Inflammatory macrophage (primary cell): ENCODE measurements around the gene KRTDAP.

Experiments used
- DNase-seq, 2 donors: peaks; one replicate each; pipeline ENCODE4 v3.0.0-alpha.2; 2020 to 2022
- total RNA-seq, 18 experiments: gene quantifications; one replicate each; lab custom pipeline; 2026; ENCODE audit warnings: mixed read lengths in 6 of 18, inconsistent platforms in 2 of 18; lab: John Stamatoyannopoulos, UW

KRTDAP gene, protein sequence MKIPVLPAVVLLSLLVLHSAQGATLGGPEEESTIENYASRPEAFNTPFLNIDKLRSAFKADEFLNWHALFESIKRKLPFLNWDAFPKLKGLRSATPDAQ
- 0 to 0.06 (median 0) reads per million in 18 experiments for total RNA-seq

DNA sequence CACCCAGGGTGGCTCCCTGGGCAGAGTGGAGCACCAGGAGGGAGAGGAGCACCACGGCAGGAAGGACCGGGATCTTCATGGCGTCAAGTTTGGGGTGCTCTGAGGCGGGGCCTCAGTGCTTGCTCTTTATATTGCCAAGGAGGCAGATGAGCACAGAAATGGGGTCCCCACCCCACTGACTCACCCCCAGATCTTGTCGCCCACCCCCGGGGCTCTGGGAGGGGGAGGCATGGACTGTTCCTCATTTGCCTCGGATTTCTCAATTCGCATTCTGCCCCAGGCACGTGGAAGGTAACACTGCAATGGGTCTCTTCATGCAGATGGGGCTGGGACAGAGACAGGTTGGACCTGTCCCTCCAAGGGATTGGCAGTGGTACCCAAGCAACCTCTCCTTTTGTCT lies at the start of gene KRTDAP:
KRTDAP (minus strand) TSS at position 101 of the 400 bp plus-strand sequence; CDS start at position 79, 22 bp downstream.
- no peak for DNase-seq

DNA sequence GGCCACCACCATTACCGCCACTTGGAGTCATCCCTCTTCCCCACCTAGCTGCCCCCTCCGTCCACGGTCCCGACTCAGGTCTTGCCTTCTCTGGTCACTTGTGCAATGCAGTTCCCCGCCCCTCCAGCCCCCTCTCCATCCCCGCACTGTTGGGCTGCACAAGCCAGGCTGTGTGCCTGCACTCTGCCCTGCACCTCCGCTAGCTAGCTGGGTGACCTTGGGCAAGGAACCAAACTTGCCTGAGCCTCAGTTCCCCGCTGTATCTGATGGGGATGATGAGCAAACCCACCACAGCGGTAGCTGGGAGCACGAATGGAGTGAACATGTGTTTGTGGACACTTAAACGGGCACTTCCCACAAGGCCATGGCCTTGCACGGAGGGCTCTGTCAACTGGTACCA lies 49.6 kb upstream of the KRTDAP start:
- no peak for DNase-seq

DNA sequence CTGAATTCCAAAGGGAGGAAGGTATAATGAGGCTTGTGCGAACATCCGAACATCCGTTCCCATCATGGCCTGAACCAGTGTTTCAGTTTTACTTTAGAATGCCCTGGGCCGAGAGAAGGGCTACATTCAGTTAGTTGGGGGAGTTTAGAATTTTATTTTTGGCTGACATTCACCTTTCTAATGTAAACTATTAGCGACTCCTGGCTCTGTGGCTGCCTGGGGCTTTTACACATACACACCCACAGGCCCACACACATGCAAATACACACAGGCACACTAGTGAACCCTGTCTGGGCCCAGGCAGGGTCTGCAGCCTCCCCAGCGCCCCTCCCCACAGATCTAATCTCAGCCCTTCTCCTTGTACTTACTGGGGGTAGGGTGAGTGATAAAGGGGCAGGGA lies 49.0 kb upstream of the KRTDAP start:
- DNase-seq = no peak

DNA sequence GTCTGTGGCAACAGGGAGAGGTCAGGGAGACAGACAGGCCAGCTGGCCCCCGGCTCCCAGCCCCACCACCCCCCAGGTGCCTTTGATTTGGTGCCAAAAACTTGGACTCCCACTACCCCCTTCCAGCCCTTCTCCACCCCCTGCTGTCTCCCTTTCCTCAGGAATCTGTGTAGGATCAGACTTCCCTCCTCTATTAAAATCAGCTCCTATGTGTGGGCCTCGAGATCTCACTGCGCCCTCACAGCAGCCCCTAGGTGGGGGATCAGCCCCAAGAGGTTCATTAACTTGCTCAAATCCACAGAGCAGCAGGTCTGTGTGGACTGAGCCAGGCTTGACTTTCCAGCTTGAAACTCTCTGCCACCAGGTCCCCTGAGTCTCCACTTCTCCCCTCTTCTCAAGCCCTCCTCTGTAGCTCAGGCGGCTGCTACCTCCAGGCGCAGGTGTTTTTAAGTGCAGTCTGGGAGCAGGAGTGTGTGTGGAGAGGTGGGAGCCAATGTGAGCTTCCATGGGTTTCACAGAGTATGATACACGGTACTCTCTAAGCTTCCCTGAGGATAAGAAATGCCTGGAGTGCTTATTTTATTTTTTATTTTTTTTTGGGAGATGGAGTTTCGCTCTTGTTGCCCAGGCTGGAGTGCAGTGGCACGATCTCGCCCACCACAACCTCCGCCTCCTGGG lies 44.7 kb upstream of the KRTDAP start:
- DNase-seq = no peak

DNA sequence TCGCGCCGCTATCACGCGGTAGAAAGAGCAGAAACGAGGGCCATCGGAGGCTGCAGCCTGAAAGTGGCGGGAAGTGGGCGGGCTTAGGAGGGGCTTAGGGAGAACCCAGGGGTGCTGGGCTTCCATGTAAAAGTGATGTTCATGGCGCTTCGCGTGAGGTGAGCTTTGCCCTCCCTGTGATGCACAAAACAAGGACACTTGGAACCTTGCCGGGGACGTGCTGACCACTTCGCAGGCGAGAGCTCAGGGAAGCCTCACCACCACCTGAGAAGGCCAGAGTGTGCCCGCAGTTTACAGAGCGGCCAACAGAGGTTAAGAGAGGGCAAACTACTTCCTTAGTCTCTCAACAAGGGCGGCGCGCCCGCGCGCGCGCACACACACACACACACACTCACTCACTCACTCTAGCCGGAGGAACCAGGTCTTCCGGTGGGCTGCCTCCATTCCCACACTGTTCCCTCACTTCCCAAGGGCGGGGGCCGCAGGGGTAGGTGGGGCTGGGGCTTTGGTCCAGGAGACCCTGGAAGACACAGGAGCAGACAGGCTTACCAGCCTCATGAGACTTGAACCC lies 43.6 kb upstream of the KRTDAP start:
- DNase-seq = peak; percentile 30 to 36

DNA sequence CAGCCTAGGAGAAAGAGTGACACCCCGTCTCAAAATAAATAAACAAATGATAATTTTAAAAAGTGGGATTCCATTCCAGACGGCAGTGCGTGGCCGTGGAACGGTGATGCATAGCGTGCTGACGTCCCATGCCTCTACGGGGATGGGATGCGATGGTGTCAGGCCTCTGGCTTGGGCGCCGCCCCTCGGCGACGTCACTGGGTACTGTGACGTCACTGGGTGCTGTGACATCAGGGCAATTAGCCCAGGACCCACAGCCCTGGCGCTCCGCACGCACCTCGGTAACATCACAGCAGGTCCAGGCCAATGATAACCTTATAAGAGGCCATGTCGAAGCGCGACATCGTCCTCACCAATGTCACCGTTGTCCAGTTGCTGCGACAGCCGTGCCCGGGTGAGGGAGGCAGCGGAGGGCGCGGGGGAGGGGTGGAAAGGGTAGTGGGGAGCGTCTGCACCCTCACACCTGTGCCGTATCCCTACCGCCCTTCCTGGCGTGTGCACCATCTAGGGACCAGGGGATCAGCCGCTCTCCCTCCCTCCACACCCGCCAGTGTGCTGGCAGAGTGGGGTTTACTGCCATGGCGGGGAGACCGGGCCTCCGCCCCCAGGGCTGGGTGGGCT lies 43.0 kb upstream of the KRTDAP start, which contains the start of gene GAPDHS:
GAPDHS (plus strand) TSS at position 256 of the 621 bp plus-strand sequence; CDS start at position 328, 72 bp downstream.
- DNase-seq = no peak

DNA sequence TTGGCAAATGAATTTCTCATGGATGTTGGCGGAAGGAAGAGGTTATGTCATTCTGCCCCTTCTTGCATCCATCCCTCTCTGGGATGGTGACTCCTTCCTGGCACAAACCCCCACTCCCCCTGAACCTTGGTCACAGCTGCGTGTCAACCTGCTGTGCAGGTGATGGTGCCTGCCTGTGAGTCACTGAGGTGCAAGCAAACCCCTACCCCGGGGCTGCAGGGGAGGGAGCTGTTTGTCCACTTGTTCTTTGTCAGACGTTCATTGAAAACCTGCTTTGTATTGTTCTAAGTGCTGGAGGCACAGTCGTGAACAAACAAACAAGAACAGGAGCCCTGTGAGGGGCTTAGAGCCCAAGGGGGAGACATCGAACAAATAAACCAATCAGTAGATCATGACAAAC lies 41.0 kb upstream of the KRTDAP start:
- DNase-seq = no peak

DNA sequence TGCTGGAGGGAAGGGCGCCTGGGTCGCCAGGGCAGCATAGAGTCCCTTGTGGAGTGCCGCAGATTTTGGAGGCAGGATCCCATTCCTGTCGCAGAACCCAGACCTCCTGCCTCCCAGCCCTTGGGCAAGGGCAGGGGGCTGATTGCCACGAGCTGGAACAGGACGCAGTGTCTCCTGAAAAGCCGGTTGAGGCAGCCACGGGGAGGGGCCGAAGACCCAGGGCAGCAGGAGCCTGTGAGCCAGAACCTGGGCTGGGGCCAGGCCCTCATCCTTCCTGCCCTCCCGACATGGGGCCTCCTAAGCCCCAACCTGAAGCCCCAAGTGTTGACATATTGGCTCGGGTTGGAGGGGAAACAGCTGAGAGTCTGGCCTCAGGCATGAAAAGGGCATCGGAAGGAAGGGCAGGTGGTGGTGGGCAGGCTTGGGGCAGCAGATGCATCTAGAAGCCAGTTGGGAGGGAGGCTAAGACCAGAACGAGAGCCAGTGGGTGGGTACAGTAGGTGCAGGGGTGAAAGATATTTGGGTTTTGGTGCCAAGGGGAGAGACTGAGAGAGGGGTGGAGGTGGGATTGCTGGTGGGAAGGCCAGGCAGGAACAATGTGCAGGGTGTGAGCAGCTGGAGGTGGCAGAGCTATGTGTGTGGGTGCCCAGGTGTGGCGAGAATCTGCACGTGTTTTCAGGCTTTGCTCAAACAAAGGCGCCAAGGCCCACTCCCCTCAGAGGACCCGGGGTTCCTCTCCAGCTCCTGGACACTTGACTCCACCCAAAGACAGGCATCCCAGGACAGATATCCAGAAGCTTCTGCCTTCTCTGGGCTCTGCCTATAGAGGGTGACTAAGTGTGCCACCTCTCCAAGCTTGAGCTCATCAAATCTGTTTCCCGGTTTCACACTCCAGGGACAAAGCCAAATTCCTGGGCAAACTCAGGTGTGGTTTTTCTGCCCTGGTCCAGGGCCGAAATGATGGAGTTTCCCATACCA lies 39.3 kb upstream of the KRTDAP start:
- no peak for DNase-seq

DNA sequence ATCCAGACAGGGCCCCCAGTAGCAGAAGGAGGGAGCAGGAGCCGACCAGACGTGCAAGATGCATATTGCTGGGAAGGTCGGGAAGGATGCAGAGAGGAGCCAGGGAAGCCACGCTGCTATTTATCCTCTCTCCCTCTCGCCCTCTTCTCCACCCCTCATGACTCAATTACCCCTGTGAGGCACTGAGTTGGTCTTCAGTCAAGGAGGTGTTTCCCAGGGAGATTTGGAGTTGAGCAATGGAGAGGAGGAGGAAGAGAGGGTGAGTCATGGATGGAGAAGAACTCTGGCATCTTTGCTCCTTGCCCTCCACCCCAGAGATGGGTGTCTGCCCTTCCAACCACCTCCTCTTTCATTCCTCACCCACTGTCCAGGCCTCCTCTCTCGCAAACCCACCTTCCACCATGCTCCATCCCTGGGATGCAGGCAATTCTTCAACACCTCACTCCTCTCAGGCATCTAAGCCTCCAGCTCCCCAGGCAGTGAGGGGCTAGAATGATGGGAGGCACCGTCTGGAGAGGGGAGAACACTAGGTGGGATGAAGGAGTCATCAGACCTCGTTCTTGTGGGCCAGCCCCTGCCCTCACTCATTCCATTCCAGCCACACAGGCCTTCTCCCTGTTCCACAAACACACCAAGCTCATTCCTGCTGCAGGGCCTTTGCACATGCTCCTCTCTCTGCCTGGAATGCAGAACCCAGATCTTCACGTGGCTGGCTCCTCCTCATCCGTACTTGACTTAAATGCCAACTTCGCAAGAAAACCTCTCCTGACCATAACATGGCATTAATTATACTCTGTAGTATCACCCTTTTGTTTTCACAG lies 38.2 kb upstream of the KRTDAP start, which contains the start of gene SBSN:
SBSN (minus strand) TSS at position 94 of the 821 bp plus-strand sequence; CDS start at position 64, 30 bp downstream.
- no peak for DNase-seq

DNA sequence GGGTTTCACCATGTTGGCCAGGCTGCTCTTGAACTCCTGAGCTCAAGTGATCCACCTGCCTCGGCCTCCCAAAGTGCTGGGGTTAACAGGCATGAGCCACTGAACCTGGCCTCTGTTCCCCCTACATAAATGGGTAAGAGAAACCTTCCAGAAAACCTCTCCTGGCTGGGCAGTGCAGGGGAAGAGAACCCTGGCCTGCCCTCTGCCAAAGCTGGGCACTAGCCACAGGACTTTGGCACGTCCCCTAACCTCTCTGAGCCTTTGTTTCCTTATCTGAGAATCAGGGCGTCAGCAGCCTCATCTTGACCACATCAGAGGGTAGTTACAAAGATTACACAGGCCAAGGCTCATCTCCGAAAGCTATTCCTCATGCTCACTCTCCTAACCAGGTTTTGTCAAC lies 35.6 kb upstream of the KRTDAP start:
- DNase-seq = no peak

DNA sequence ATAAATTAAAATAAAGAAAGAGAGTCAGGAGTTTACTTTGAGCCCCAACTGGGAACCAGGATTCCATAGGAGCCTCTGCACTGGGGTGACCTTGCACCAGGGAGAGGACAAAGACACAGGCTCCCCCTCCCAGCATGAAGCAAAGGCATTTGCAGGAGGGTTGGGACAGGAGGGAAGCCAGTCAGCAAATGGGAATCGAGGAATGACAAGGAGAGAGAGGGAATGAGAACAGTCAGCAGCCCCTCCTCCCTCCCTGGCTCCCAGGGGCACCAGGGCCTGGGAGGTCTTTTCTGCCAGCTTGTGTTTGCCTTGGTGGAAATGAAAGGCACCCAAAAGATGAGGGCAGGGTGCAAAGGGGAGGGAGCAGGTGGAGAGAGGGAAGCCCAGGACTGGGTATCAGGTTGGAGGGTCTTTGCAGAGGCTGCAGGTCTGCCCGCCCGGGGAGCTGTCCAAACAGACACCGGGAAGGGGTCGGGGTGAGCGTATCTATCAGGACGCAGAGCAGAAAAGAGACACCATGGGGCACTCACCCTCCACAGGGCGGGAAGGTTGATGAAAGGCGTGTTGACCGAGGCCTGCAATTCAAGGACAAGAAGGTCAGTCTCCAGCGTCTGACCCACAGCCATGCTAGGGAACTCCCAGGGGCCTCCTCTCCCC lies 34.0 kb upstream of the KRTDAP start:
- DNase-seq = no peak

DNA sequence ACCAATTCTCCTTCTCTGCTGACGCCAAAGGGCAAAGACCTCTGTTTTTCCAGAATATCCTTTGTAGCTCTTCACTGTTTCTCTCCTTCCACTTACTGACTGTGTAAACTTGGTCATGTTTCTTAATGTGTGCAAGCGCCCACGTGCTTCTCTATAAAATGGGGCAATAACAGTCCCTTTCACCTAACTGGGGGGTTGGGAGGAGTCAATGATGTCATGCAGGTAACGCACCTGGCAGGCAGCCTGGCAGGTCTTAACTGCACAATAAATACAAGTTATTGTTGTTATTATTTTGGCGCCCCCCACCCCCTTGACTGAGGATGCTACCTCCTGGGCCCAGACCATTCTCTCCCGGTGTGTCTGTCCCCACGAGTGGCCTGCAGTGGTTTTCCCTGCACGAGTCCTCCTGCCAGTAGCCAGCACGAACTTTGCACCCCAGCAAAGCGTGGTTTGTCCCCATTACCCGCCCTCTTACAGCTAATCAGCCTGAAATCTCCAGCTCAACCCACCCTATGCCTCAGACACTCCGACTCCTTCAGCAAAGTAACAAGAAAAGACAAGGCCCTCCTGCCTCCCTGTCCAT lies 32.6 kb upstream of the KRTDAP start:
- no peak for DNase-seq

DNA sequence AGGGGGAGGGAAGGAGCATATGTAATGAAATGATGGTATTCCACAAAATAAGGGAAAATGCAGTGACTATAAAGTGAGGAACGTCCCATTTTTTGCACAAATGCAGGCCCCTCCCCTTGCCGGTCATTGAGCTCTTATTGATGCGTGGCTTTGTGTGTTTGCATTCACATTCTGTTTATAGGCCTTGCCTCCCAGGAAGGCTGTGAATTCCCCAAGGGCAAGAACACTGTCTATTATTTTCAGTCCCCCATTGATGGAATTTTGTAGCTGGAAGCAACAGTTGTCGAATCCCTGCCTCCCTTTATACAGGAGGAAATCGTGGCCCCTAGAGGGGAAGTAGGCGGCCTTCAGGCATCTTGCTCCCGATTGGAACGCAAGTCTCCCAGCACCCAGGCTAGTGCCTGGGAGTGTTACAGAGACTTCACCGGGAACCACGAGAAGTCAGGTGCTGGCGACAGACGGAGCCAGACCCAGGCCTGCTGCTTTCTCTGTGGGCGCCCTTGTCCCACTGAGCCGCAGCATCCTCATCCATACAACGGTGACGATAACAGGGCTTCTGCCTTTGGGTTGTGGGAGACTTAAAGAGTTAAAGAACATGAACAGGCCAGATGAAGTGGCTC lies 31.0 kb upstream of the KRTDAP start:
- no peak for DNase-seq

DNA sequence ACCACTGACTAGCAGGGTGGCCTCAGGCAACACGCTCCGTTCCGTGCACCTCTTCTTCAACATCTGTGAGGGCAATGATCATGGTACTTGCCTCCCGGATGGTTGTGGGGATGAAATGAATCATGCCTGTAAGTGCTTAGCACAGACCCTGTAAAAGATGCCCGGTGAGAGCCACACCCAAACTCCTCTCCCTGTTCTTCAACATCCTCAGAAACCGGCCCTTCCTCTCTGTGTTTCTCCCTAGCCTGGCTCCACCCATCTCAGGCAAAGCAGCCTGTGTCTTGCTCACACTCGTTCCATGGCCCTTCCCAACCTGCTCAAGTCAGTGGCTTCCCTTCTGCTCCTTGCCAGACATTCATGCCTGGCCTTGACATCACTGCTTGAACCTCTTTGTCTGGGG lies 29.0 kb upstream of the KRTDAP start:
- DNase-seq = no peak

DNA sequence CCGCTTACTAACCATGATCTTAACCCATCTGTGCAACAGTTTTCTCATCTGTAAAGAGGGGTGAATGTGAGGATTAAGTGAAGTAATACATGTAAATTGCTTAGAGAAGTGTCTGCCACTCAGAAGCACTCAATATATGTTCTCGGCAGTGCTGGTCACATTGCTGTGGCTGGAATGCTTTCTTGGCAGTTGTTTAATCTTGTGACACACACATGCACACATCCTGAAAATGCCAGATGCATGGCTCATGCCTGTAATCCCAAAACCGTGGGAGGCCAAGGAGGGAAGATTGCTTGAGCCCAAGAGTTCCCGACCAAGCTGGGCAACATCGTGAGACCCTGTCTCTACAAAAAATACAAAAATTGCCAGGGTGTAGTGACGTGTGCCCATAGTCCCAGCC lies 28.0 kb upstream of the KRTDAP start:
- DNase-seq = no peak

DNA sequence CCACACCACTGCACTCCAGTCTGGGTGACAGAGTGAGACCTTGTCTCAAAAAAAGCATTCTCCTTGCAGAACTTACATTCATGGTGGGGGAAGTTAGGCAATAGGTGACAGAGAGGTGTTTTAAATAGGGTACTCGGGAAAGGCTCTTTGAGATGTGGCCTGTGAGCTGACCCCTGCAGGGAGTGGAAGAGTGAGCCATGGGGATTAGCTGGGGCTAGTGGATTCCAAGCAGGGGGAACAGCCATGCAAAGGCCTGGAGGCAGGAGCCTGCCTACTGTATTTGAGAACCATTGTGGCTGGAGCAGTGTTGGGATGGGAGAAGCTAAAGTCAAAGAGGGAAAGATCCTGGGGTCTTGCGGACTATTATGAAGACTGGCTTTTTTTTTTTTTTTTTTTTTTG lies 27.1 kb upstream of the KRTDAP start:
- DNase-seq = no peak

DNA sequence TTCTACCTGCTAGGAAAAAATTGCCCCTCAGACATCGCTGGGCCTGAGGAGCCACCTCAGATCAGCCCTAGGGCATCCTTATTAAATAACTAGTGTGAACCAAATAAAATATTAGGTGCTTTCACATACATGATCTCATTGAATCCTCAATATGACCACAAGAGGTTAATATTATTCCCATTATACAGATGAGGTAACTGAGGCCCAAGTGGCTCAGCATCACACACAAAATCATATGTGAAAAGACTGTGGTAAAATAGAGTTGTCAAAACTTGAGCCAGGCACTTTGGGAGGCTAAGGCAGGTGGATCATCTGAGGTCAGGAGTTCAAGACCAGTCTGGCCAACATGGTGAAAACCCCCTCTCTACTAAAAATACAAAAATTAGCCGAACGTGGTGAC lies 26.0 kb upstream of the KRTDAP start:
- no peak for DNase-seq

DNA sequence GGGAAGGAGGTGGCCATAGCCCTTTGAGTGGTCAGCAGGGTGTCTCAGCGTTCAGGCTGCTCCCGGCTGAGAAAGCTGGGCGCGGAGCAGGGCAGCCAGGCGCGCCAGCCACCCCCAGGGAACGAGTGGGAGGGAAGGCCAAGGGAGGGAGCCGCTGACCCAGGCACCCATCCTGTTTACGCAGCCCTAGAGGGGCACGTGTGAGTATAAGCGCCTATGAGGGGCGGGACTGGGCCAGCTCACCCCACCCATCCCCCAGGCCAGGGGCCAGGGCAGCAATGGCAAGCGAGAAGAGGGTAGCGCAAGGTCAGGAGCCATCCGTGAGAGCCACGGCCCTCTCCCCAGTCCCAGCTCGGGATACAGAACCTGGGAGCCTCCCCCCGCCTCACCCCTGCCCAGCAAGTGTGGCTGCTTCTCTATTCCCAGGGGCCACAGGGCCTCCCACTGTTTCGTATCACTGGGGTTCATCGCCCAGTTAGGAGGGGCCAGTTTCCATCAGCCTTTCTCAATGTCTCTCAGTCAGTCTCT lies 24.1 kb upstream of the KRTDAP start:
- no peak for DNase-seq

DNA sequence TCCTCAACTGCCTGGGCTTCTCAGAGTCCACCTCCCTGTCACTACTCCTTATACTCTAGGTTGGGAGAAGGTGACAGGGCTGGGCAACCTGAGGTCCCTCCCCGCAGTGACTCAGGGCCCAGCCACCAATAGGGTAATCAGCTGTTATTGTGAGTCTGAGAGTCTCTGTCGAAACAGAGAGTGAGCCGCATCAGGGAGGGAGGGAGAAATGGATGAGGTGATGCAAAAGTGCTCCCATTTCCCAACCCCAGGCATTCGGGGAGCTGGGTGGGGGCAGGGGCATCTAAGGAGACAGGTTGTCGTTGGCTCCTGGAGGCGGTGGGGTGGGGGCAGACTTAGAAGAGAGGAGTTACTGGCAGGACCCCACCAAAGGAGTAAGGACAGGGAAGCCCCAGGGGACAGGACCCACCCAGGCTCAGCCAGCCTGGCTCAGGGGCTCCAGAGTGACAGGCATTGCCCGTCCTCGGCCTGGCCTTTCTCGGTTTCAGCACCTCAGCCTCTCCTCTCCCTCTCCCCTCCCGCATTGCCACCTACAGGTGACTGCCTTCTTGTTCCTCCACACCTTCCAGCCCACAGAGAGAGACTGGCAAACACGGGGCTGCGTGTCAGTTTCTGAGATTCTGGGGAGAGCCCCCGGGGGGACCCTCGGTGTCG lies 23.5 kb upstream of the KRTDAP start, which contains the start of gene DMKN:
DMKN (minus strand) TSS at position 22 of the 654 bp plus-strand sequence. CDS start 174 bp downstream, outside the sequence.
- DNase-seq = no peak
